ENCODE measurements around the gene POLG. TPM values are rescaled to one million over a fixed set of nuclear protein-coding genes. Genes with fewer than 3 reads are reported as not detected.

Gene POLG
- total RNA-seq (ENCODE audit: low replicate concordance): 40.3 and 69.7 TPM in 2 replicates

GRCh38 chr15:89334510-89335297 lies at the start of gene POLG:
Gene POLG, minus strand, starts transcription at chr15:89334824. Its CDS starts 1,070 bp downstream, at chr15:89333754.
- DNase-seq (ENCODE audit: low read depth): peak; percentile 99

GRCh38 chr15:89384176-89384604 lies 49.6 kb upstream of the POLG start:
- TF ChIP-seq CTCF (IDR thresholded peaks at IDR 0.05; ENCODE audit: insufficient read depth, low read length): no peak
- no peak for DNase-seq (ENCODE audit: low read depth)
- H3K4me3 ChIP-seq (ENCODE audit: low read depth, low read length): no peak overlapping the region

More at GRCh38 chr15:89334510-89335297, at the start of gene POLG:
- TF ChIP-seq CTCF (IDR thresholded peaks at IDR 0.05; ENCODE audit: insufficient read depth, low read length): no peak
- peak within 1 kb of the TSS; percentile 88 for H3K4me3 ChIP-seq (ENCODE audit: low read depth, low read length)

GRCh38 chr15:89383365-89384175 lies 48.9 kb upstream of the POLG start:
- DNase-seq (ENCODE audit: low read depth): peak; percentile 60

GRCh38 chr15:89381888-89382686 lies 47.5 kb upstream of the POLG start:
- no peak for TF ChIP-seq CTCF (IDR thresholded peaks at IDR 0.05; ENCODE audit: insufficient read depth, low read length)
- no peak overlapping the region for H3K4me3 ChIP-seq (ENCODE audit: low read depth, low read length)
- no peak for DNase-seq (ENCODE audit: low read depth)

More at GRCh38 chr15:89383365-89384175, 48.9 kb upstream of the POLG start:
- no peak overlapping the region for H3K4me3 ChIP-seq (ENCODE audit: low read depth, low read length)
- TF ChIP-seq CTCF (IDR thresholded peaks at IDR 0.05; ENCODE audit: insufficient read depth, low read length): no peak

GRCh38 chr15:89381331-89381730 lies 46.7 kb upstream of the POLG start:
- DNase-seq (ENCODE audit: low read depth): no peak
- H3K4me3 ChIP-seq (ENCODE audit: low read depth, low read length): no peak overlapping the region
- TF ChIP-seq CTCF (IDR thresholded peaks at IDR 0.05; ENCODE audit: insufficient read depth, low read length): no peak

GRCh38 chr15:89379818-89380217 lies 45.2 kb upstream of the POLG start:
- H3K4me3 ChIP-seq (ENCODE audit: low read depth, low read length): no peak overlapping the region
- TF ChIP-seq CTCF (IDR thresholded peaks at IDR 0.05; ENCODE audit: insufficient read depth, low read length): no peak
- DNase-seq (ENCODE audit: low read depth): no peak

All from fibroblast of the aortic adventitia (primary cell).